ENCODE measurements around the gene CACNA2D3. TPM values are rescaled to one million over a fixed set of nuclear protein-coding genes. Genes with fewer than 3 reads are reported as not detected.

Gene CACNA2D3
- total RNA-seq, 2 experiments from 2014 or later, result not detected

DNA sequence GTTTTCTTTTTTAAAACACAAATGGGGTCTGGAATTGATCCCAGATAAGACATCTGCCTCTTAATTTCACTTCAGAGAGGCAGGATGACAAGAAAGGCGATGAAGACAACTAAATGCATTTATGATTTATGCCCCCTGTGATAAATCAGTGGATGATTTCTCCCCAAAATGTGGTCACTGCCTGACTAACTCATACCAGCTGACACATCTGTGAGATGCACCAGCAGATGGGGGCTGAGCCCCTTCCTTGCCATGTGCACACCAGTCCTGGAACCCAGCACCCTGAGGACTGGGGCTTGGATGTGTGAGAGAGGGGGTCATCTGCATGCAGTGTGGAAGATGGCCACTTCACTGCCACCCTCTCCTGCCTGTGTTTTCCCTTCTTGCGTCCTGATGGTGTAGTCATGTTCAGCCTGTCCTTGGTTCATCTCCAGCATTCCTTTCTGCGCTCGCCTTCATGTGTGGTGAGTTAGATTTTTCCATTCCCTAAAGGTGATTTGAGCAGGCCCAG is 541.2 kb downstream of the CACNA2D3 start:
- Mint-ChIP-seq H3K4me1 (no peaks in the 10 kb centered on the region), H3K9me3 (peaks cover 1% of the 10 kb centered on the region), H3K27ac (no peak overlapping the region), H3K4me3 (no peak overlapping the region), H3K36me3 (no peaks in the 10 kb centered on the region), H3K27me3 (no peaks in the 10 kb centered on the region)
- ATAC-seq (ENCODE audit: low read depth), result no peak
- no peak for DNase-seq
- POLR2A ChIA-PET, result no interaction called here

DNA sequence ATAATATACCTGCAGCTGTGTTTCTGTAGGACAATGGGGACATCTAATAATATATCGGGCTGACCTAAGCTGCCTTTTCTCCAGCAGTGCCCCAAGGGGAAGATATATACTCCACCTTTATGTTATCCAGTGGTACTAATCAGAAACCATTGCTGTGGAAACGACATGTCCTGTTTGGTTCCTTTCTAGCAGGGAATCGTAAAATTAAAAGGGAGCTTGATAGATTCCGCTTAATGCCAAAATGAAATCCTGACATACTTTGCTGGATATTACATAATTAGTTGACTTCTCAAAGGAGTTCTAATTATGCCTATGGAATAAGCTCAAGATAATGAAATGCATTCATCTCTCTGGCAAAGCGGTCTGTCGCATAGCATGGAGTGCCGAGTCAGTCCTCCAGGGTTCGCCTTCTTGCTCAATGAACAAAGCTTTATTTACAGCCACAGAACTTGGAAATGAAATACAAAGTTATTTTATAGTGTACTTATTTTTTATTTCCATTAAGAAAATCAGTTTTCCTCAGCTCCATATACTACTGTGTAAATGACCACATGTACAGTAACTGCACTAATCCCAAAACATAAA is 542.8 kb downstream of the CACNA2D3 start:
- H3K27me3 Mint-ChIP-seq, result no peaks in the 10 kb centered on the region
- H3K9me3 Mint-ChIP-seq, result peaks cover 1% of the 10 kb centered on the region
- no peak overlapping the region for H3K27ac Mint-ChIP-seq
- H3K4me1 Mint-ChIP-seq, result no peaks in the 10 kb centered on the region
- no peak for DNase-seq
- H3K36me3 Mint-ChIP-seq, result no peaks in the 10 kb centered on the region
- POLR2A ChIA-PET, result no interaction called here
- ATAC-seq (ENCODE audit: low read depth), result no peak
- no peak overlapping the region for H3K4me3 Mint-ChIP-seq

DNA sequence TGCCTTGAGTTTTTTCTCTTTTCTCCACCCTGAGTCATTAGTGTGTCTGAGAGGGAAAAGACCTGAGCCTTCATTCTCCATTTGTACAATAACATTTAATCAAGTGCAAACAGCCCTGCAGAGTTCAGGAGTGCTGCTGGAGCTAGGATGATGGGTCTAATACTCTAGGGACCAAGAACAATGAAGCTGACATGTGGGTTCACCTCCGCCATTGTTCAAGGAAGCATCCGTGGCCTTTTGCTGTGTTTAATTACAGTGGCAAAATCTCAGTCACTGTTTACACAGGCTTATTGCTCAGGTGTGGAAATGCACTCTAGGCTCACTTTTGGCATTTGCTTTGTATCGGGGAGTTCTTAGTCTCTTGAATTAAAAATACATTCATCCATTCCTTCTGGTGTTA is 545.9 kb downstream of the CACNA2D3 start:
- Mint-ChIP-seq H3K27ac (no peak overlapping the region), H3K9me3 (no peaks in the 10 kb centered on the region), H3K4me3 (no peak overlapping the region), H3K4me1 (no peaks in the 10 kb centered on the region), H3K36me3 (no peaks in the 10 kb centered on the region), H3K27me3 (no peaks in the 10 kb centered on the region)
- POLR2A ChIA-PET, result no interaction called here
- ATAC-seq (ENCODE audit: low read depth) (no peak), DNase-seq (no peak)

DNA sequence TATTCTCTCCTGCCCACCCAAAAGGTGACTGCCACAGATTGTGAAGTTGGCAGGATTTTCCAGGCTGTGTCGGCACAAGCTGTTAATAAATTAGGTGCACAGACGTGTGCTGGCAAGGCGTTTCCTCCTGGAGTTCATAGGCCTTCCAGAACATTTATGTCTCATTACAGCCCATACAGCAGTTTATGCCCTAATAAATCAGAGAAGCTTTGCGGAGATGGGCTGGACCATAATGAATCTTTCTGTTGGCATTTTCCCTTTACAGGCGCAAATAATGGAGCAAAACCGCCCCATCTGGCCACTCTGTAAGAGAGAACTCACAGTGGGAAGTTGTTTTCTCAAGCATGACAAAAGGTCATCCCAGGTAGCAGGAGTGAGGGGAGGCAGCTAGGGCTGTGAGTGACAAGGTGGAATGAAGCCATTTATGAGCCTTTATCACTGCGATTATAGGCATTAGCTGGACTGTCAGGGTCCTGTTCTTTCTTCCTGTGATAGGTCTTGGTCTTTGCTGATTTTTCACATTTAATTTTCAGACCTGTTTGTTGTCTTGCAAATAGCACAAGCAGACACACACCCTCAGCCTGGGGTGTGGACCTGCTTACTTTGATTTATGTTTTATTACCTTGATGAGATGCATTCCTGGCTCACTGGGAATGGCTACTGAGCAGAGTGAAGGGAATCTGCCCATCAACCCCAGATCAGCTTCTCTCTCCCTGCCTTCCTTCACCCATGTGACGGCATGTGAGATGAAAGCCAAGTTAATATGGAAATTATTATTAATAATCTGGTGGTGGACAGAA is 548.0 kb downstream of the CACNA2D3 start:
- DNase-seq (no peak), ATAC-seq (ENCODE audit: low read depth) (no peak)
- Mint-ChIP-seq H3K9me3 (no peaks in the 10 kb centered on the region), H3K4me3 (no peak overlapping the region), H3K4me1 (no peaks in the 10 kb centered on the region), H3K36me3 (no peaks in the 10 kb centered on the region), H3K27me3 (no peaks in the 10 kb centered on the region), H3K27ac (no peak overlapping the region)
- POLR2A ChIA-PET, result no interaction called here

DNA sequence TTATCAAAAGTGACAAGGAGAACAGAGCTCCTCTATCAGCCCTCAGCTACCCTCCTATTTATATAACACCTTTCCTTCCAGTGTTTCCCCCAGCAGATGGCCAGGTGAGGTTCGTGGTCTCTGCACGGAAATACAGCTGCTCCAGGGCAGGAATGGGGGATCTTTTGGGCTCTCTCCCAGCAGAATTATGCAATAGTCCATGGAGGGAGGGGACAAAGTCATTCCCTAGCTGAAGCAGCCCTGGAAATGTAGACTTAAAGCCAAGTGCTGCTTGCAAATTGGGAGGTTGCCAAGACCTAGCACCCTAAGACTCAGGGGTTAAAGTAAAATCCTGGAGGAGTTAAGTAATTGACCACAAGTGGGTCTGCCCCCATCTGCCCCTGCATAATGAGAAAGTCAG is 549.2 kb downstream of the CACNA2D3 start:
- H3K4me3 Mint-ChIP-seq, result no peak overlapping the region
- POLR2A ChIA-PET, result no interaction called here
- H3K9me3 Mint-ChIP-seq, result peaks cover 3% of the 10 kb centered on the region

DNA sequence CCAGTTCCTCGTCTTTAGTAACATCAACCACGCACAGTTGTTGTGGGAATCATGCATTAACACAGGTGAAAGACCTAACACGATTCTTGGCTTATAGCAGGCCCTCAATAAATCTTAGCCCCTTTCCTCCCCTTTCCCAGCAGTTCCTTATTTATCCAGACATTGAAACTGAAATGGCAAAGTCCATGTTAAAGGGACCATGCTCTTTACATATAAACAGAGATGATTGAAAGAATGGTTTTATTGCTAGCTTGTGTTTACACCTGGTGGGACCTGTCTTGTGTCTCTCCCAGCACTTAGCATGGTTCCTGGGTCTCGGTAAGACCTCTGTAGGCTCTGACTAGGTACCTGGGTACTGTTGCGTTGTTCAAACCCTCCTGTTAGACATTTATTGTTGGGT is 553.7 kb downstream of the CACNA2D3 start:
- Mint-ChIP-seq H3K9me3 (peaks cover 5% of the 10 kb centered on the region), H3K27me3 (no peaks in the 10 kb centered on the region), H3K4me3 (no peak overlapping the region), H3K36me3 (no peaks in the 10 kb centered on the region), H3K27ac (no peak overlapping the region), H3K4me1 (no peaks in the 10 kb centered on the region)
- POLR2A ChIA-PET, result no interaction called here
- no peak for ATAC-seq (ENCODE audit: low read depth)
- DNase-seq, result no peak

More for the DNA sequence above, 549.2 kb downstream of the CACNA2D3 start:
- no peaks in the 10 kb centered on the region for H3K4me1 Mint-ChIP-seq
- no peak for ATAC-seq (ENCODE audit: low read depth)
- no peaks in the 10 kb centered on the region for H3K27me3 Mint-ChIP-seq
- no peaks in the 10 kb centered on the region for H3K36me3 Mint-ChIP-seq
- DNase-seq, result no peak
- no peak overlapping the region for H3K27ac Mint-ChIP-seq

DNA sequence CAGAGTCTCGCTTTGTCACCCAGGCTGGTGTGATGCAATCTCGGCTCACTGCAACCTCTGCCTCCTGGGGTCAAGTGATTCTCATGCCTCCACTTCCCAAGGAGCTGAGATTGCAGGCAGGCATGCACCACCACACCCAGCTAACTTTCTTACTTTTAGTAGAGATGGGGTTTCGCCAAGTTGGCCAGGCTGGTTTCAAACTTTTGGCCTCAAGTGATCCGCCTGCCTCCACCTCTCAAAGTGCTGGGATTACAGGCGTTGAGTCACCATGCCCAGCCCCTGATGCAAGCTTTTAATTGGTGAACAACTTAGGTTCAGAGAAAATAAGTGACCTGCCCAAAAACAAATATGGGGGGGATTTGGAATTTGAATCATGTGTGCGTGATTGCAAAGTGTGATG is 559.4 kb downstream of the CACNA2D3 start:
- Mint-ChIP-seq H3K36me3 (no peaks in the 10 kb centered on the region), H3K9me3 (peaks cover 4% of the 10 kb centered on the region), H3K27ac (no peak overlapping the region), H3K4me1 (no peaks in the 10 kb centered on the region), H3K27me3 (no peaks in the 10 kb centered on the region), H3K4me3 (no peak overlapping the region)
- DNase-seq (no peak), ATAC-seq (ENCODE audit: low read depth) (no peak)
- POLR2A ChIA-PET, result no interaction called here

DNA sequence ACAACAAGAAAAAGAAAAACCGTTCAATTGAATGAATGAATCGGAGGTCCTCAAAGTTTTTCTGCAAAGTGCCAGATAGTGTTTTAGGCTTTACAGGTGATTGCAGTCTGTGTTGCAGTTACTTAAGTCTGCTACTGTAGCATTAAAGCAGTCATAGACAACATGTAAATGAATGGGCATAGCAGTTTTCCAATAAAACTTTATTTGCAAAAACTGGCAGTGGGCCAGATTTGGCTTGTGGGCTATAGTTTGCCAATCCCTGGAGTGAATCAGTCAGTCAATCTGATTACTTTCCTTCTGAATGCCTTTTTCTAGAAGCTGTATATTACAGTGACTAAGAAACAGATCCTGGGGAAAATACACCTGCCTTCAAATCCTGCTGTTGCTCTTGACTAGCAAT is 562.9 kb downstream of the CACNA2D3 start:
- DNase-seq, result no peak
- H3K4me3 Mint-ChIP-seq, result no peak overlapping the region
- no peaks in the 10 kb centered on the region for H3K27me3 Mint-ChIP-seq
- H3K36me3 Mint-ChIP-seq, result no peaks in the 10 kb centered on the region
- no peak overlapping the region for H3K27ac Mint-ChIP-seq
- H3K9me3 Mint-ChIP-seq, result peaks cover 2% of the 10 kb centered on the region
- POLR2A ChIA-PET, result no interaction called here
- no peaks in the 10 kb centered on the region for H3K4me1 Mint-ChIP-seq
- no peak for ATAC-seq (ENCODE audit: low read depth)

DNA sequence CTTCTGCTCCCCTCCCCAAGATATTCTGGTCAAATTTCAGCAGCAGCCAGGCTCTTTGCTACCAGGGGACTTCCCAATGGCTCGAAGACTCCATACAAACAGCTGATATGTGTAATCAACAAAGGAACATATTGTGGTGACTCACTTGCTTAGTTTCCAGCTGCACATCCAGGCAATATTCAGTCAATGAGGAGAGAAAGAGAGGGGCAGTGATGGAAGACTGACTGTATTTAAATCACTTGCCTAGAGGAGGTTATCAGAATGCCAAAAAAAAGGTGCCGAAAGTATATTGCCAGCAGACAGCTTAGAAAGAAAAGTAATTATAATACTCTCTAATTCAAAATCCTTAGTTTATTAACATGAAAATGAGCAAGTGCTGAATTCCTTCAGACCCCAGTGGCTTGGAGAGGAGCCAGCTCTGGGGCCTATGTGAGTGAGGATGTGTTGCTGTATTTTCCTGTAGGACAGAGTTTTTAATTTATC is 569.0 kb downstream of the CACNA2D3 start:
- POLR2A ChIA-PET, result no interaction called here
- Mint-ChIP-seq H3K36me3 (no peaks in the 10 kb centered on the region), H3K27ac (no peak overlapping the region), H3K27me3 (no peaks in the 10 kb centered on the region), H3K4me3 (no peak overlapping the region), H3K9me3 (no peaks in the 10 kb centered on the region), H3K4me1 (no peaks in the 10 kb centered on the region)
- no peak for ATAC-seq (ENCODE audit: low read depth)
- DNase-seq, result no peak

DNA sequence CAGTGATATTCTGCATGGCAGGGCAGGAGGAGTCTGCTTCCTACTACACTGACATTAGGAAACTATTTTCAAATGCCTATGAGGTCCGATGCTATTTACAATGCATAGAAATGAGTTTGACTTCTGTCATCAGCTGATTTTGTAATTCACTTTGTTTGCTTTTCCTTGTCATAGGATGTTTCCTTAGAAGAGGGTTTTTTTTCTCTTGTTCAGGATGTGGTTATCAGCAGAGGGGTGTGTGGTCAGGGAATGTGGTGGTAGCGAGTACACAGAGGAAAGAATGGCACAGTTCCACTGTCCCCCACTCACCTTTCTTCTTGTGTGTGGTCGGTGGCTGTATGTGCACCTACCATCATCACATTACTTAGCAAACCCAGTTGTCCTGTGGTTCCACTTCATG is 574.0 kb downstream of the CACNA2D3 start:
- no peak overlapping the region for H3K27ac Mint-ChIP-seq
- DNase-seq (no peak), ATAC-seq (ENCODE audit: low read depth) (no peak)
- H3K36me3 Mint-ChIP-seq, result no peaks in the 10 kb centered on the region
- no peak overlapping the region for H3K4me3 Mint-ChIP-seq
- H3K4me1 Mint-ChIP-seq, result no peaks in the 10 kb centered on the region
- H3K27me3 Mint-ChIP-seq, result no peaks in the 10 kb centered on the region
- POLR2A ChIA-PET, result no interaction called here
- no peaks in the 10 kb centered on the region for H3K9me3 Mint-ChIP-seq

DNA sequence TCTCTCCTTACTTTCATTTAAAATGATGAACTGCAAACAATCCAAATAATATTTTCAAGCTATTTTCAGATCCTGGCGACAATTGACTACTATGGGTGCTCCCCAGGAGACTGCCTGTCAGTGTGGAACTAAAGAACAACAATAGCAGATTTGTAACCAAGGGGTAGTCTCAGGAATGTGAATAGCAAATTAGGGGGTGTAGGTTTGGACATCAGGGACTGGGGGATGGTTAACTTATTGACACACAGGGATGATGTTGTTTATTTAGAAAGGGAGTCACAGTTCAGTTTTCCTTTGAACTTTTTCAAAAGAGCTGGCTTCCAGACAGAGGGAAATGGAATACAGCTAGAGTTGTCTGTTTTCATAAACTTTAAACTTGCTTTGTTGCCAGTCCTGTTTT is 575.7 kb downstream of the CACNA2D3 start:
- no peaks in the 10 kb centered on the region for H3K27me3 Mint-ChIP-seq
- H3K4me1 Mint-ChIP-seq, result no peaks in the 10 kb centered on the region
- POLR2A ChIA-PET, result no interaction called here
- DNase-seq, result no peak
- no peak for ATAC-seq (ENCODE audit: low read depth)
- H3K36me3 Mint-ChIP-seq, result no peaks in the 10 kb centered on the region
- H3K27ac Mint-ChIP-seq, result no peak overlapping the region
- no peaks in the 10 kb centered on the region for H3K9me3 Mint-ChIP-seq
- H3K4me3 Mint-ChIP-seq, result no peak overlapping the region

DNA sequence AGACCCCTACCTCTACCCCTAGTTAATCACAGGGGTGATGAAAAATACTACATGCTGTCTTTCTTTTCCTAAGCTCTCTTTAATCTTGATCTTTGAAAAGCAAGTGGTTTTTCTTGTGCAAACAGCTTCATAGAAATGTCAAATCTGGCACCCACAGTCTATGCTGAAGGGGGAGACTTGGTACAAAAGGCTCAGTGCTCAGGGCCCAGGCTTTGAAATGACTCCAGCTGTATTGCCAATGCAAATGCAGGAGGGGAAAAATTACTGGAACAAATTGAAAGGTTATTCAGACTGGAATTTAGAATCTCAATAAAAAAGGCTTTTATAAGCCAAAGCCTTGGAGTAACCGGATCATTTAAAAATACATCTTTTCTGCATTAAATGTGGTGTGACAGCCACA is 581.6 kb downstream of the CACNA2D3 start:
- ATAC-seq (ENCODE audit: low read depth) (no peak), DNase-seq (no peak)
- H3K27me3 Mint-ChIP-seq, result peaks cover 1% of the 10 kb centered on the region
- no peaks in the 10 kb centered on the region for H3K4me1 Mint-ChIP-seq
- POLR2A ChIA-PET, result no interaction called here
- H3K27ac Mint-ChIP-seq, result no peak overlapping the region
- no peak overlapping the region for H3K4me3 Mint-ChIP-seq
- no peaks in the 10 kb centered on the region for H3K9me3 Mint-ChIP-seq
- H3K36me3 Mint-ChIP-seq, result no peaks in the 10 kb centered on the region

DNA sequence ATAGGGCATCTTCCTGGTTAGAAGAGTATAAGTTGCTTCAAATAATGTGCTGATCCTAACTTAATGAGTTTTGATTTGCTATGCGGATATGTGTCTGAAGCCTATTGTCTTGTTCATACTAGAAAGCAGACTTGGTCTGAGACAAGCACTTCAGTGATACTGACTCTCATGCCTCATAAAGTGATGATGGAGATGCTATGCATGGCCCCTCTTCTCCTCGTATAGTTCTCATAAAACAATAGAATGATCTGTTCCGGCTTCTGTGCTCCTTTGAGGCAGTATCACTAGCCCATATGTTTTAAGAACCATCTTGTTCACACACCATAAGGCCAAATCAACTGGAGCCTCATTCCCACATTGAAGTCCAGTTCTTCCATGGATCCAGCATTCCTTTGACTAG is 583.4 kb downstream of the CACNA2D3 start:
- Mint-ChIP-seq H3K36me3 (no peaks in the 10 kb centered on the region), H3K4me1 (no peaks in the 10 kb centered on the region), H3K27ac (no peak overlapping the region), H3K4me3 (no peak overlapping the region), H3K9me3 (no peaks in the 10 kb centered on the region), H3K27me3 (peaks cover 2% of the 10 kb centered on the region)
- ATAC-seq (ENCODE audit: low read depth) (no peak), DNase-seq (no peak)
- POLR2A ChIA-PET, result no interaction called here

DNA sequence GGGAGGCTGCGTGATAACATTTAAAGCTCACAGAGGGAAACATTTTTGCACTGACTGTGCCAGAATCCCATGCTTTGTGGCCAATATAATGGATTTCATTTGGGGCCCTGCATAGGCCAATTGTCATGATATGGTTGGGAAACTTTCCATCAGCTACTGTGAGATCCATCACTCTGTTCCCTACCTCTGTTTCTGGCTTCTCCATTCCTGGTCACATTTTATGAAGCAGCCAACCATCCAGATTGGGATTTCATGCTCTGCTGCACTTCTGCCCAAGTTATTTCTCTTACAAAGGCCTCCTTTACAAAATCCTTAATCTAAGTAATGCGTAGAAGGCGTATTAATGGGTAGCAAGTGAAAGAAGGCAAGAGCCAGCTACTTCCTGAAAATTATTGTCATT is 584.4 kb downstream of the CACNA2D3 start:
- peaks cover 2% of the 10 kb centered on the region for H3K27me3 Mint-ChIP-seq
- DNase-seq (no peak), ATAC-seq (ENCODE audit: low read depth) (no peak)
- no peaks in the 10 kb centered on the region for H3K4me1 Mint-ChIP-seq
- no peaks in the 10 kb centered on the region for H3K9me3 Mint-ChIP-seq
- POLR2A ChIA-PET, result no interaction called here
- H3K4me3 Mint-ChIP-seq, result no peak overlapping the region
- no peak overlapping the region for H3K27ac Mint-ChIP-seq
- H3K36me3 Mint-ChIP-seq, result no peaks in the 10 kb centered on the region
